ENCODE measurements around the gene PLD3. TPM values are rescaled to one million over a fixed set of nuclear protein-coding genes. Genes with fewer than 3 reads are reported as not detected.
"Not testable (repeated sequence)": the region's sequence is repeated elsewhere in the genome, so short reads cannot be mapped to it uniquely, and the experiment has no call there.

Gene PLD3
- total RNA-seq, 2 experiments from 2014 or later: 65.1 to 70.0 TPM

GRCh38 chr19:40366697-40367561 is 18.4 kb downstream of the PLD3 start:
- Mint-ChIP-seq H3K9me3 (ENCODE audit: insufficient read depth) (no peaks in the 10 kb centered on the region), H3K36me3 (ENCODE audit: low read depth) (peaks cover 11% of the 10 kb centered on the region), H3K27ac (no peak overlapping the region), H3K4me3 (no peak overlapping the region), H3K4me1 (ENCODE audit: low read depth) (peaks cover 24% of the 10 kb centered on the region), H3K27me3 (ENCODE audit: low read depth) (no peaks in the 10 kb centered on the region)
- DNase-seq (no peak), ATAC-seq (no peak)
- ChIA-PET POLR2A (no interaction called here), CTCF (no interaction called here)

- POLR2A ChIA-PET: no interaction called here
- peaks cover 21% of the 10 kb centered on the region for H3K4me1 Mint-ChIP-seq (ENCODE audit: low read depth)
- H3K27ac Mint-ChIP-seq: peak overlapping the region; percentile 11
- CTCF ChIA-PET: no interaction called here
- no peak overlapping the region for H3K4me3 Mint-ChIP-seq
- ATAC-seq: no peak
- H3K9me3 Mint-ChIP-seq (ENCODE audit: insufficient read depth): no peaks in the 10 kb centered on the region
- DNase-seq: no peak
- peaks cover 11% of the 10 kb centered on the region for H3K36me3 Mint-ChIP-seq (ENCODE audit: low read depth)
- H3K27me3 Mint-ChIP-seq (ENCODE audit: low read depth): no peaks in the 10 kb centered on the region
These were observed 19.3 kb downstream of the PLD3 start for GRCh38 chr19:40367577-40368434.

- POLR2A ChIA-PET: interaction anchor here (1.0 kb wide), 1 partner anchor 51 kb away, joined by 4 read pairs; no protein-coding TSS in a partner anchor
- H3K4me3 Mint-ChIP-seq: no peak overlapping the region
These were observed 21.3 kb downstream of the PLD3 start for GRCh38 chr19:40369797-40370196.

GRCh38 chr19:40370253-40370652 is 21.8 kb downstream of the PLD3 start:
- H3K27ac Mint-ChIP-seq; CTCF ChIA-PET; H3K9me3 Mint-ChIP-seq (ENCODE audit: insufficient read depth); ATAC-seq; H3K27me3 Mint-ChIP-seq (ENCODE audit: low read depth); DNase-seq; H3K4me3 Mint-ChIP-seq: not testable (repeated sequence)
- peaks cover 17% of the 10 kb centered on the region for H3K36me3 Mint-ChIP-seq (ENCODE audit: low read depth)
- peaks cover 26% of the 10 kb centered on the region for H3K4me1 Mint-ChIP-seq (ENCODE audit: low read depth)
- POLR2A ChIA-PET: interaction anchor here (1.0 kb wide), 1 partner anchor 50 kb away, joined by 4 read pairs; no protein-coding TSS in a partner anchor

More at GRCh38 chr19:40369797-40370196, 21.3 kb downstream of the PLD3 start:
- ATAC-seq (no peak), DNase-seq (no peak)
- CTCF ChIA-PET: no interaction called here
- Mint-ChIP-seq H3K9me3 (ENCODE audit: insufficient read depth) (no peaks in the 10 kb centered on the region), H3K27ac (no peak overlapping the region), H3K4me1 (ENCODE audit: low read depth) (peaks cover 27% of the 10 kb centered on the region), H3K27me3 (ENCODE audit: low read depth) (no peaks in the 10 kb centered on the region), H3K36me3 (ENCODE audit: low read depth) (peaks cover 16% of the 10 kb centered on the region)

- no peaks in the 10 kb centered on the region for H3K27me3 Mint-ChIP-seq (ENCODE audit: low read depth)
- ChIA-PET CTCF (interaction anchor here (0.7 kb wide), 1 partner anchor 66 kb away, joined by 3 read pairs; no protein-coding TSS in a partner anchor), POLR2A (interaction anchor here (1.0 kb wide), 1 partner anchor 50 kb away, joined by 4 read pairs; no protein-coding TSS in a partner anchor)
- ATAC-seq (no peak), DNase-seq (no peak)
- H3K4me3 Mint-ChIP-seq: no peak overlapping the region
- H3K36me3 Mint-ChIP-seq (ENCODE audit: low read depth): peaks cover 17% of the 10 kb centered on the region
- no peaks in the 10 kb centered on the region for H3K9me3 Mint-ChIP-seq (ENCODE audit: insufficient read depth)
- no peak overlapping the region for H3K27ac Mint-ChIP-seq
- H3K4me1 Mint-ChIP-seq (ENCODE audit: low read depth): peaks cover 26% of the 10 kb centered on the region
These were observed 22.7 kb downstream of the PLD3 start for GRCh38 chr19:40370997-40371801.

GRCh38 chr19:40371802-40372122 is 23.3 kb downstream of the PLD3 start:
- Mint-ChIP-seq H3K27me3 (ENCODE audit: low read depth) (no peaks in the 10 kb centered on the region), H3K4me3 (no peak overlapping the region), H3K9me3 (ENCODE audit: insufficient read depth) (no peaks in the 10 kb centered on the region), H3K4me1 (ENCODE audit: low read depth) (peaks cover 26% of the 10 kb centered on the region), H3K36me3 (ENCODE audit: low read depth) (peaks cover 16% of the 10 kb centered on the region), H3K27ac (no peak overlapping the region)
- ATAC-seq: no peak
- DNase-seq: no peak
- ChIA-PET POLR2A (no interaction called here), CTCF (interaction anchor here (0.7 kb wide), 1 partner anchor 67 kb away, joined by 3 read pairs; no protein-coding TSS in a partner anchor)

GRCh38 chr19:40374084-40374483 is 25.6 kb downstream of the PLD3 start:
- Mint-ChIP-seq H3K9me3 (ENCODE audit: insufficient read depth) (no peaks in the 10 kb centered on the region), H3K27ac (peak overlapping the region; percentile 70), H3K4me1 (ENCODE audit: low read depth) (peaks cover 26% of the 10 kb centered on the region), H3K4me3 (no peak overlapping the region), H3K27me3 (ENCODE audit: low read depth) (no peaks in the 10 kb centered on the region), H3K36me3 (ENCODE audit: low read depth) (peaks cover 13% of the 10 kb centered on the region)
- no peak for ATAC-seq
- CTCF ChIA-PET: no interaction called here
- DNase-seq: no peak
- POLR2A ChIA-PET: no interaction called here

- no peak for ATAC-seq
- H3K36me3 Mint-ChIP-seq (ENCODE audit: low read depth): peaks cover 9% of the 10 kb centered on the region
- ChIA-PET POLR2A (no interaction called here), CTCF (no interaction called here)
- H3K27ac Mint-ChIP-seq: no peak overlapping the region
- H3K4me3 Mint-ChIP-seq: no peak overlapping the region
- no peaks in the 10 kb centered on the region for H3K9me3 Mint-ChIP-seq (ENCODE audit: insufficient read depth)
- H3K27me3 Mint-ChIP-seq (ENCODE audit: low read depth): no peaks in the 10 kb centered on the region
- H3K4me1 Mint-ChIP-seq (ENCODE audit: low read depth): peaks cover 26% of the 10 kb centered on the region
- DNase-seq: no peak
These were observed 27.9 kb downstream of the PLD3 start for GRCh38 chr19:40376286-40376862.

- Mint-ChIP-seq H3K4me3 (no peak overlapping the region), H3K27me3 (ENCODE audit: low read depth) (no peaks in the 10 kb centered on the region), H3K27ac (no peak overlapping the region), H3K36me3 (ENCODE audit: low read depth) (peaks cover 6% of the 10 kb centered on the region), H3K4me1 (ENCODE audit: low read depth) (peaks cover 22% of the 10 kb centered on the region), H3K9me3 (ENCODE audit: insufficient read depth) (no peaks in the 10 kb centered on the region)
- POLR2A ChIA-PET: no interaction called here
- ATAC-seq (no peak), DNase-seq (no peak)
- CTCF ChIA-PET: no interaction called here
These were observed 29.4 kb downstream of the PLD3 start for GRCh38 chr19:40377876-40378385.

GRCh38 chr19:40378509-40378908 is 30.0 kb downstream of the PLD3 start:
- ATAC-seq (no peak), DNase-seq (no peak)
- Mint-ChIP-seq H3K4me3 (no peak overlapping the region), H3K4me1 (ENCODE audit: low read depth) (peaks cover 18% of the 10 kb centered on the region), H3K27me3 (ENCODE audit: low read depth) (no peaks in the 10 kb centered on the region), H3K9me3 (ENCODE audit: insufficient read depth) (no peaks in the 10 kb centered on the region), H3K36me3 (ENCODE audit: low read depth) (peaks cover 6% of the 10 kb centered on the region), H3K27ac (peak overlapping the region; percentile 19)
- ChIA-PET CTCF (no interaction called here), POLR2A (no interaction called here)

GRCh38 chr19:40379446-40380198 is 31.1 kb downstream of the PLD3 start:
- no peak for DNase-seq
- Mint-ChIP-seq H3K4me3 (no peak overlapping the region), H3K27ac (no peak overlapping the region), H3K4me1 (ENCODE audit: low read depth) (peaks cover 8% of the 10 kb centered on the region), H3K9me3 (ENCODE audit: insufficient read depth) (no peaks in the 10 kb centered on the region), H3K27me3 (ENCODE audit: low read depth) (no peaks in the 10 kb centered on the region), H3K36me3 (ENCODE audit: low read depth) (peaks cover 4% of the 10 kb centered on the region)
- POLR2A ChIA-PET: no interaction called here
- CTCF ChIA-PET: no interaction called here
- ATAC-seq: no peak

Data from activated CD8-positive, alpha-beta T cell treated with anti-CD3 and anti-CD28 coated beads, Interleukin-2, amount 10 ng/mL, durations not matched to agents 7 days and 5 days (primary cell).